Activated CD4-positive, alpha-beta T cell treated with anti-CD3 and anti-CD28 coated beads for 48 hours (primary cell): ENCODE measurements around the gene DCDC2C.
"Not testable (repeated sequence)": the region's sequence is repeated elsewhere in the genome, so short reads cannot be mapped to it uniquely, and the experiment has no call there.

Experiments
- DNase-seq: peaks from one replicate; pipeline ENCODE4 v3.0.0-alpha.2; 2020

Gene DCDC2C

DNA sequence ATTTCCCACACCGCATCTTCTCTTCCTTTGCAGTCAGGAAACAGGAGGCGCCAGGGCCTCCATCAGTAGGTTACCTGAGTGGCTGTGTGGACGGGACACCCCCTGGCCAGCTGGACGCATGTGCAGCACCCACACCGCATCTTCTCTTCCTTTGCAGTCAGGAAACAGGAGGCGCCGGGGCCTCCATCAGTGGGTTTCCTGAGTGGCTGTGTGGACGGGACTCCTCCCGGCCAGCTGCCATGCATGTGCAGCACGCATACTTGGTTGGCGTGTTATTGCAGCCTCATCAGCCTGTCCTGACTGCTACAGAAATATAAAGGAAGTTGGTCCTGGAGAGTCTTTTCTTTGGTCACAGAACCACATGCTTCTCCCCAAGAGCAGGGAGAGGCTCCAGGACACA, 74.6 kb downstream of the DCDC2C start:
- DNase-seq: no peak

DNA sequence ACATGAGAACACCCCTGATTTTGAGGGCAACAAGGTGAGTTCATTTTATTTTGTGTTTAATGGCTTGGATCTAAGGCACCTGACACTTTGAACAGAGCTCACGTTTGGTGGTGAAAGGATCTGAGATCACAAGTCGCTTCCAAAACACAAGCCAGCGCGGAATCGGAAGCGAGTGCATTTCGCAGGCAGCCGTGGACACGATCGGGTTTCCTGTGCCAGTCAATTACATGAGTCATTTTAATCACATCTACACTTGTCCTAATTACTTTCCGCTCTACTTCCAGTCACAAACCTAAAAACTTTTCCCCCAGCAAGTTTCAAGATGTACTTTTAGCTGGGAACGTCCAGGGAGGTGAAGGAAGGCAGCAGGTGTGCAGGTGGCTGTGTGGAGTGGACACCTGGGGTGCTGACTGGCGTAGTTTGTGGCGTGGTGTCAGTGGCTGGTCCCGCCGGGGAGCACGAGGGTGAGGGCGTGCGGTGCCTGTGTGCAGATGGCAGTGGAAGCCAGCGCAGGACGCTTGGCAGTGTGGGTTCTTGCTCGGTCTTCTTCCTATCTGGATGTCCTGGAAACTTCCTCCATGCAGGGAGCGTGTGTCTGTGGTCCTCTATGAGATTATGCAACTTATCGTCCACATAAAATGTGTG, 75.6 kb downstream of the DCDC2C start:
- no peak for DNase-seq

DNA sequence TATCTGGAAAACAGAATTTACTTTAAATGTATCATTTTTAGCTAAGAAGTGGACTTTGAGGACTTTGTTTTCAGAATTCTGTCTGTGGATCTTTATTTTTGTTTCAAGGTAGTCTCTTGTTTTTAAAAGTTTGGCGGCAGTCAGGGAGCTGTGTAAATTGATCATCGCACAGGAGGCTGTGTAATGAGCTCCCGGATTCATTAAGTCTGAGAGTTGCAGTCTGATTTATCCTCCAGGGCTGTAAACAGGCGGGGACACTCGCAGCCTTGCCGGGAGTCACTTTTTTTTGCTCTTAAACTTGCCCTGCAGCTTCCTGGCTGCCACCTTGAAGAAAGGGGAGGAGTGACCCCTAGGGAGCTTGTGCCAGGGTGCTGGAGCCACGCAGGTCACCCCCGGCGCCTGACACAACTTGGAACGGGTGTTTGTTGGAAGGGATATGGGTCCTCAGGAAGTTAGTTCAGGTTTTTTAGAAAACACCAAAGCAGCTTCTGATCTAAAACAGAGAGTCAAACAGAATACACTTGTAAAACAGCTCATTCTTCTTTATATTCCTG, 76.2 kb downstream of the DCDC2C start:
- no peak for DNase-seq

DNA sequence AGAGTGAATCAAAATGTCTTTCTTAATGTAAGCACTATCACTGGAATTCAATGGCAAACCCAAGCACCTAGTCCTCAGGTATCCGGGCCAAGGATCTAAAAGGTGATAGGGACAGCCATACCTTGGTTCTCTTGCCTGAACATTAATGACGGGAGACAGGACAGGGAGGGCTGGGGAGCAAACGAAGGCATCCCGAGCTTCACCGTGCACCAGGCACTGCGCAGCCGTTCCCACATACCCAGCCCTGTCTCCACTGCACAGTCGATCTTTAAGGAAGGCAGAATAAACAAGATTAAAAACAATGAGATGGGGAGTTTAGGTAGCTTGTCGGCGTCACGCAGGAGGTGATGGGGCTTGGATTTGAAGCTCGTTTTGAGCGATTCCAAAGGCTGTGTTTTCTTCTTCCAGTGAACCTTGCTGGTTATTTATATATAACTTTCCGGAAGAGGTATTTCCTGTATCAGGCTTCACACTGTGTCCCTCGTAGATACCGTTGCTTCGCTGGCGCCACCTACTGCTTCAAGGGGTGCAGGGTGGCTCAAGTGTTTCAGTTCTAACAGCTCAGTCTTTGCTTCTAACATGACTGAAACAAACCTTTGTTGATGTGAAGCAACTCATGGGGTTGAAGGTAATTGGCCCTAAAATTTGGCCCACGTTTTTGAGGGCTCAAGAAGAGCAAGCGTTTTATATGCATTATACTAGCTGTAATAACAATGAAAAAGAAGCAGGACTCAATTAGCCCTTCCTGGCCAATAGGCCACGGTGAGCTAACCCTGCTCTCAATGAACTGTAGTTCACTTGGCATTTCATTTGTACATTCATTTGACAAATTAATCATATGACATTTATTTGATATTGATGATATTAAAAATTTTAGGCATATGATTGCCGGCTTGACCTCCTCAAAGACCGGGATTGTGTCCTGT, 77.4 kb downstream of the DCDC2C start:
- peak; percentile 76 for DNase-seq

DNA sequence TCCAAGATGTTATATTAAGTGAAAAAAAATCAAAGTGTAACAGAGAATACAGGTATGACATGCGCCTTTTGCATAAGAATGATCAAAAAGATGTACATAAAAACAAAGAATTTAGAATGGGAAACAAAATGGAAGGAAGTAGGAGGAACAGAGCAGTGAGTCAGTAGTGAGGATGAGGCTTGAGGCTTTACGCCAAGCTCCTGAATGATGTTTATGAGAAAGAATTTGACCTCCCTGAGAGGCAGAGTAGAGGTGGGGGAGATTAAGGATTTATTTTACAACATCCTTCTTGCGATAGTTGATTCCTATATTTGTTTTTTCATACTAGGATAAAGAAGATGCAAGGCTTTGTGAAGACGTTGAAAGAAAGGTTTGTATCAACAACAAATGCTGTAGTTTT, 81.4 kb downstream of the DCDC2C start:
- DNase-seq: no peak

DNA sequence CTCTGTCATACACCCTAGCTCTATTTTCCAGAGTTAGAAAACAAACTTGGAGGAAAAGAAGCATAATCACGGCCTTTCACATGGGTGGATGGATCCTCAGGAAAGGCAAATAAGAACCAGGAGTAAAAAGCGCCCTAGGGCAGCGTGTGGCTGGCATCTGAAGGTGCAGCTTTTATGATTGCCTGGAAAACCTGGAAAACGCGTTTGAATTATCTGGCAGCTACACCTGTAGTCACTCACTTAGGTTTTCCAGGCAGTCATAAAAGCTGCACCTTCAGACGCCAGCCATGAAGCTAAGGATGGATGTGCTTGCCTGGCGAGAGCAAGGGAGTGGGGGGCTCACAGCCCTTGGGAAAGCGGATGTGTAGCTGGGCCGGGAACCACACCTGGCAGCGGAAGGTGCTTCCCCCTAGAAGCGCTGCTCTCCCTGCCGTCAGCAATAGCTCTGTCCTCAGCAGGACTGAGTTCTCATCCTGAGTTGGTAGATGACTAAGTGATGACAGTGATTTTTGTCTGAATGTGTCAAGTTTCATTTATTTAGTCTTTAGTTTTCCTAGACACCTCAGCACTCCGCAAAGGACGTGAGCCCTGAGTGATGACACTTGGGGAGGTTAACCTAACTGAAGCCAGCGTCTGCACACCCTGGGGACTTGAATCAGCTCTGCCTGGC, 82.0 kb downstream of the DCDC2C start:
- no peak for DNase-seq

DNA sequence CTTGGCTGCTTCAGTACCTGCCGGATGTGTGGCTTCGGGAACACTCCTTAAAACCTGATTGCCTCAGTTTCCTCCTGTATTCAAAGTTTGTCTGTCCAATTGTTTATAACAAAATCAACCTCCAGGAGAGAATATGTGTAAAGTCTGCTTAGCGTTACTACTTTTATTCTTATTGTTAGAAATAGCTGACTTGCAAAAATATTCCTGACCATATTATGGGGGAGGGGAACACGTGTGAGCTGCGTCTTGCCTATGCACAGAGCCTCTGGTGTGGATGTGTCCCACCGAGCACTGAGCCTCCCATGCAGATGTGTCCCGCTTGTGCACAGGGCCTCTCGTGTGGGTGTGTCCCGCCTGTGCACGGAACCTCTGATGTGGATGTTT, 82.5 kb downstream of the DCDC2C start:
- DNase-seq: no peak

DNA sequence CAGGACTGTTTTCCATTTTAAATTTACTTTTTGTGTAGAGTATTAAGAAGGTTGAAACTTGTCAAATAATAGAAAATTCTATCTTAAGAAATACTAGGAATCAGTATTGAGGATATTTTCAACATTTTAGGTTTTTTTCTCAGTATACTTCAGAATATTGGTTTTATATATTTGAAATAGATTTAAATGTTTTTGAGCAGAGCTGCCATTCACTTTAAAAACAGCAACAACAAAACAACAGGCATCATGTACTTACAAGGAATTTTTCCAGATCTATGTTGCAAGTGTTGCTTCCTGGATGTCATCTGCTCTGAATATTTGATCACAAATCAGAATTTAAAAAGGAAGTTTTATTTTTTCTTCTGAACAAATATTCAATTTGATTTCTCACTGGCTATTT, 84.4 kb downstream of the DCDC2C start:
- DNase-seq: no peak

DNA sequence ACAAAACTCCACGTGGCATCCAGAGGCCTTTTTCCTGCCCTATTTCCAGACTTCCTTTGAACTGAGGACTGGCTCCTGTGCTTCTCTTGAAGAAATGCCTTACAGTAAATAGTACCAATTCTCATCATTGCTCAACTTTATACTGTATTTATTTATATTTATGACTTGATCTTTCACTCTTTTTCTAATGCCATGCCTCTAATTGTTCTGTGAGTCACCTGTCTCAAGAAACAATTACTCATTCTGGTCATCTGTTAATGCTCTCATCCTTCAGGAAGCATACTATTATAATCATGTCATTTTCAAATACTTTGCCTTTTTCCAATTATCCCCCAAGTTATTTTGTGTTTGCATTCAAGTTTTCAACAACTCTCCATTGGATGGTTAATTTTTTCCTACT, 85.9 kb downstream of the DCDC2C start:
- no peak for DNase-seq

DNA sequence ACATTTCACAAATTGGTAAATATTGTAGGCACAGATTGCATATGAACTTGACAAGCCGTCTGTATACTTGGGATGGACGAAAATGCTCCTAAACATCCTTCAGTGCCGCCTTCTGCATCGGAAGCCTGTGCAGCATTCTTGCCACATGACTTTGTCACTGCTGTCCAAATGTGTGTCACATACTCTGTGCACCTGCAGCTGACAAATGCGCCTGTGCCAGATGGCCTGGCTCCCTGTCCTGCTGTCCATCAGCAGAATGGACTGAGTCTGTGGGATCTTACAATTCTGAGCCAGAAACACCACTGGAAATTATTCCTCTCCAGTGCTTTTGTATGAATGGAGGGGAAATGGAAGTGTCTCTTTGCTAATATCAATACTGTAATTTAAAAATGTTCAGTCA, 89.9 kb downstream of the DCDC2C start:
- DNase-seq: no peak

DNA sequence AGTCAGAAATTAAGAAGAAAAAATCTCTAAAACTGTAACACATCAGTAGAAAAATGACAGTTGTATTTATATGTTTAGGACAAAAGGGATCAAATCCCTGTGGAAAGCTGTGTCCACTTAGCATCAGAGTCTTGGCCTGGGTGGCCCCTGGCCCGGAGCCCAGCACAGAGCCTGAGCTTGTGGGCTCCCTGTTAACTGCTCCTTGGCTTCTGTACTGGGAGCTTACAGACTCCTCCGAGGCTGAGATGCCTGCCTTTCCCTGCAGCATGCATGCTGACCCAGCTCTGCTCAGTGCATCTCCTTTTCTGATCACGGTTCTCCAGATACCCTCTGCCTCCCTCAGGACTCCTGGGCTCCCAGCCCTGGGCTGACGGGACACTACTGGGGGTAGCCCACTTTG, 98.1 kb downstream of the DCDC2C start:
- DNase-seq: no peak

DNA sequence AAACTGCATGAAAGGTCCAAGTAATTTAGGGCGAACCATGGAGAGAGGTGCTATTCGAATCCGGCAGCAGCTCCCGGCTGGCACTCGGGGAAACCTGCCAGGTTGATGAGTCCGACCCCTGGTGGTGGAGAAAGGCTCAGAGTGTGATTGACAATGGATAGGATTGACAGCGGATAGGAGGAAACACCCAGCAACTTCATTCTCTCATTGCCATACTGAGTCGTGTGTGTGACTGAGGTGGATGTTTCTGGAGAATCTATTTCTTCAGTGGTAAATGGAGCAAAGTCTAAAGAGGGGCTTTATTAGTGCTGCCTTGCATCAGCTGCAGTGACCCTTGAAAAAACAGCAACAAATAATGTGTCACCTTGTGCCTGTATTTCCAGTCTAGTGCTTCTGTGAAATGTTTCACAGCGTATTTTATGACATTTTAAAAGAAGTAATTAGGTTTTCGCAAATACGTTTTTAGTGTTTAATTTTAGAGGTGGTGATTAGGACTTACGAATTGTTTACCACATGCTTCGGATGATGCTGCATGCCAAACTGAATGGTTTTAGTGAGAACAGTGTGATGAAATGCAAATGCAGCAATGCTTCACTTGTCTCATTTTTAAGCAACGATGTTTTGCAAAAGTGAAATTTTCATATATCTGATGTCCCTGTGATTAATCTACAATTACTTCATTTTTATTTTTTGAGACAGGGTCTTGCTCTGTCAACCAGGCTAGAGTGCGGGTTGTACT, 102.0 kb downstream of the DCDC2C start:
- no peak for DNase-seq

DNA sequence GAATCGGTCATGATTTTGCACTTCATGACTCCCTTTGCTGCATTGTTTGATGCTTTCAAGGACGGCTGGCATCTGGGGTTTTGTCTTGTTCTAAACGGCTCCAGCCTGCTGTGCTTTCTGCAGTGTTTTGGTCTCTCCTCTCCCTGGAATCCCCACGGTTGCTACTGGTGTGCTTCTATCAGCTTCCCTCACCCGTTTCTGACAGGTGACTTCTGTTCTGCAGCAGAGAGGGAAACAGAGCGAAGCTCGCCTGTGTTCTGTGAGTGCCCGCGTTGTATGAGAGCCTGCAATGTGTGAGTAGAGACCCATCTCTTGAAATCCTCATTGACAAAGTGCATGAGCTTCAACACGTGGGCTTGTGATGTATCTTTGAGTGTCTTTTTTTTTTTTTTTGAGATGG, 102.8 kb downstream of the DCDC2C start:
- DNase-seq: no peak

DNA sequence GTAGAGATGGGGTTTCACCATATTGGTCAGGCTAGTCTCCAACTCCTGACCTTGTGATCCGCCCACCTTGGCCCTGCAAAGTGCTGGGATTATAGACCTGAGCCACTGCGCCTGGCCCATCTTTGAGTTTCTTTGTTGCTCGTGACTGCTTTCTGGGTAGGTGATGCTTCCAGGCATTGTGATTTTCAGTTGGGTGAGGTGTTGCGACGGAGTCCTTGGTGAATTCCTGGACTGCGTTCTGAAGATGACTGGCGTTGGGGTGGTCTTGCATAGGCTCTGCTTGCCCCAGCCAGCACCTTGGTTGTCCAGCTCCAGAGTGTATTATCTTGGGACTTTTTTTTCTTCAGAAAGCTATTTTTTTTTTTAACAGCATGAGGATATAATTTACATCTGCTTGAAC, 103.4 kb downstream of the DCDC2C start:
- no peak for DNase-seq

DNA sequence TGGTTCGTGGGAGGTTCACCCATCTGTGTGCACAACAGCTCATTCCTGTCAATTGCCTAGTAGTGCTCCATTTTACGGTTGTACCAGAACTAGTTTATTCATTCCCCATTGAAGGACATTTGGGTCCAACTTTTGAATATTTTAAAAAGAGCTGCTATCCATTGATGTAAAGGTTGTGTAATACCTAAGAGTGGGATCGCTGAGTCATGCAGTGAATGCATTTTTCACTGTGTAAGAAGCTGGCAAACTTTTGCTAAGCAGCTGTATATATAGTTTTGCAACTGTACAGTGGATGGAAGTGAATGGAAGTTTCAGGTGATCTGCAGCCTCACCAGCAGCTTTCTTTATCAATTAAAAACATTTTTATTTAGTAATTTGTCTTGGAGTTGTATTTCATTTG, 104.5 kb downstream of the DCDC2C start:
- DNase-seq: no peak

DNA sequence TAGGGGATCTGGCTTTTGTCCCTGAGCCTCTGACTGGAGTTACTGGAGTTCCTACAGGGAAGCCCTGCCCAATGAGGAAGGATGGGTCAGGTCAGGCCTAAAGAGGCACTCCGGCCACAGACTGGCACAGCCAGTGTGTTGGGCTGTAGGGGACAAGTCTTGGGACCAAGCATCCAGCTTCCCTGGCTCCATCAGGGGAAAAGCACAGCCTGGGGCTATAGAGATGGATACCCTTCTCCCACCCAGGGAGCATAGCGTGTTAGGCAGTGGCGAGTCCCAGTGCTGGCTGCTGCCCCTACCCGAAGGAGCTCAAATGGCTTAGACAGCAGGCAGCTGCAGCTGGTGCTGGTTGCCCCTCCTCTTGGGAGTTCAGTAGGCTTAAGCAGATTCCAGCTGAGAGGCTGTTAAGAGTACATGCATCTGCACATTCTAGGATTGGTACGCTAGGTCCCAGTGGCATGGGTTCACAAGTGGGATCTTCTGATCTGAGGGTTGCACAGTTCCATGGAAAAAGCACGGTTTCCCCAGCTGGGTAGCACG, 111.4 kb downstream of the DCDC2C start:
- DNase-seq: no peak

DNA sequence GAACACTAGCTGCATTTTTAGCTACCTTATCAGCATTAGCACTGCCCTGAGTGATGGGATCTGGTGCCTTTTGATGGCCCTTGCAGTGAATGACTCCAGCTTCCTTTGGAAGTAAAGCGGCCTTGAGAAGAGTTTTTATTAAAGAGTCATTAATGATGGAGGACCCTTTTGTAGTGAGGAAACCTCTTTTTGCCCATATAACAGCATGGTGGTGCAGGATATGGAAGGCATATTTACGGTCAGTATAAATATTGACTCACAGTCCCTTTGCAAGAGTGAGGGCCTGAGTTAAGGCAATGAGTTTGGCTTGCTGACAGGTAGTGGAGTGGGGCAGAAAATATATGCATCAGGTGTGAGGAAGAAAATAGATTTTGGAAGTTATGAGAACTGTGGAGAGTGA, 113.8 kb downstream of the DCDC2C start:
- not testable (repeated sequence) for DNase-seq

DNA sequence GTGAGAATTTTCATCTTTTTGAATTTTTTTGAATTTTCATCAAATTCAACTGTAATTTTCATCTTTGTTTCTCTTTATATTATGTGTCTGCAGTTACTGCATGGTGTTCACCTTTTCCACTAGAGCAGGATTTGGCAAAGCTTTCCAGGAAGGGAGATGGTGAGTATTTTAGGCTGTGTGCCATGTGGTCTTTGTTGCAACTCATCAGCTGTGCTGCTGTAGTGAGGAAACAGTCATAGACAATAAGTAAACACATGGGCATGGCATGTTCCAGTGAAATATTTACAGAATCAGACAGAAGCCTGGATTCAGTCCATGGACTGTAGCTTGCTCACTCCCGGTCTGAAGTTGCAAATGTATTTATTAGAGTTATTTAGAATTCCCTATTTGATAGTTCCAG, 120.4 kb downstream of the DCDC2C start:
- DNase-seq: no peak

DNA sequence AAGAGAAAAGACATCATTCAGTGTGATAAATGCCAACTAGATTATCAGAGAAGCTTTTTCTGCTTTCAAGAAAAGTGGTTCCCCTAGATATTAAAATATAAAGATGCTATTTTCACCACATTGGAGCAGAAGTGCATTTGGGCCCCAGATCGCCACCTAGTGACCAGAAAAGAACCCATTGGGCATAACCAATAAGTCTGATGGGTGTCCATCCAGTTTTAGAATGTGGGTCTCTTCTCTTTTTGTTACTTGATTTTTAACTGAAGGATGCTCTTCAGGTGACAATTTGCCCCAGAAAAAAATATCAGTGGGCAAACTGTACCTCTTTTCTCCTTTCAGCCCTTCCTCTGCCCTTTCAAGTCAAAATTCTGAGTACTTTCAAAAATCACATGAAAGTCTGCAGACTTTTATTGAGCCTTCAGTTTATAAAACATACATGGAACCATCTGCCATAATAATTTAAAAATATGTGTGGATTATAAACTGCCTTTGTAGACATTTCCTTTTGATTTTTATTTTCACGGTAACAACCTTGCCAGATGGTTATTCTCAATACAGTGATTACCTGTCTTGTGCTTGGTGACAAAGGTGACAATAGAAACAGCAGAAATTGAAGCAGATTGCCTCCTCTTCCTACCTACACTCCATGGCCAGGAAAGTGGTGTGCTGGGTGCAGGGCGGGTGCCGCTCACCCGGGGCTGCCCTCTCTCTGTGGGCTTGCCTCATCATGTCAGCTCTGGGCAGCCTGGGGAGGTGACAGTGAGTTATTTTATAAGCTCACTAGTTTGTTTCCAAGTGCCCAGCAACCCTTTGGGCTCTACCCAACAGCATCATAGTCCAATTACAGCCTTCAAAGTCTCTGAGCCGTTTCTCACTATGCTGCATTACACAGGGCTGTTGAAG, 124.5 kb downstream of the DCDC2C start:
- DNase-seq: peak; percentile 17

DNA sequence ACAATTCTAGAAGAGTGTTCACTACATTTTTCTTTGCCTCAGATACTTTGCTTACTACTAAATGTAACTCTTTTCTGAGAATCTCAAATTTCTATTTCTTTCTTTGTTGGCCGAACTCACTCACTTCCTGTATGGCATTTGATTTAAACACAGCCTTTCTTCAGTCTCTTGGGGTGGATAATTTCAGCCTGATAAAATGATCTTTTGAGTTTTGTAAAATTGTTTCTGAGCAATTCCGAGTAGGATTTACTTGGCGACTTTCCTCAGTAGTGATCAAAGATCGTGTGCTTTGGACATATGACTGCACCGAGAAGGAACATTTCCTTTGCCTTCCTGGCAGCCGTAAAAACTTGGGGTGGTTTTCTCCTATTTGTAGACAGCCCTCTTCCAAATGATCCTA, 127.4 kb downstream of the DCDC2C start:
- DNase-seq: no peak

DNA sequence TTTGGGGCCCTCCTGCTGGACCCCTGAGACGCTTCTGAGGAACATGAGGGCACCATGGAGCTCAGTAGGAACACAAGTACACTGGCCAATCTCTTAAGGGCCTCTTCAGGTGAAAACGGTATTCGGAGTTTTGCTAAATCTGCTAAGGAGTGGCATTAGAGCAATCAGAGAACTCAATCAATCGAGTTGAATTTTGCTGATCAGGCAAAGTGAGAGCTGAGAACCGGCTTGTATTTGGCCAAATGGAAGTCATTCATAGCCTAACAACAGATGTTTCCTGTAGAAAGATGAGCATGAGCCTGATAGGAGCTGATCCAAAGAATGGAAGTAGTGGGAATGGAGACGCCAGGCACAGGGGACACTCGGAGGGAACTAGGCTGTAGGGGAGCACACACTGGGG, 133.7 kb downstream of the DCDC2C start:
- no peak for DNase-seq

DNA sequence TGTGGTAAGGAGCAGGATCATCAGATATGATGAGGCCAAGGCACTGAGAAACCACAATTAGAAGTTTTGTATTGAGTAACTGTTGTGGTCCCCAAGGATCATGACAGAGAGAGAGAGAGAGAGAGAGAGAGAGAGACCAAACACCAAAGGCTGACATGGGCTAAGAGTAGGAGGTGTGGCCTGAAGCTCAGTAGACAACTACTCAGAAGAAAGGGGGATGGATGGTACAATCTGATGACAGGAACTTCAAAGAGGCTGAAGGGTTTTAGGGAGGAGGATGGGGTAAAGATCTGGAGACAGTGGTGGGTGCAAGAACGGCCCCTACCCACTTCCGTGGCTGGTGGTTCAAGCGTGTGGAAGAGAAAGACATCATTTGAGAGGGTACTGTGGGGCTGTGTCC, 135.0 kb downstream of the DCDC2C start:
- DNase-seq: no peak
